Suprapubic skin (tissue), 3 donors: ENCODE measurements around the gene MAN2B2.

Experiments
- CTCF ChIP-seq, 2 donors: fragments of 200-600 bp in 1 of 2; fragments of 450-650 bp in 1 of 2; sonication (generic) in 1 of 2; IDR thresholded peaks; one replicate each; pipeline ENCODE4 v1.5.1; 2016 to 2019; ENCODE audit warnings: antibody characterized with exemption in 2 of 2, mild to moderate bottlenecking in 1 of 2, moderate library complexity in 1 of 2
- EP300 ChIP-seq: sonication (generic); formaldehyde crosslinking; IDR thresholded peaks from one replicate; pipeline ENCODE4 v1.6.1; 2017; ENCODE audit warnings: antibody characterized with exemption
- POLR2A ChIP-seq, 2 donors: fragments of 450-650 bp; IDR thresholded peaks; one replicate each; pipeline ENCODE4 v1.6.1; 2017; ENCODE audit warnings: antibody characterized with exemption in 2 of 2, mild to moderate bottlenecking in 2 of 2, moderate library complexity in 2 of 2

- TF ChIP-seq CTCF (IDR thresholded peaks at IDR 0.05) = no peak
- no peak for TF ChIP-seq EP300
- no peak for TF ChIP-seq POLR2A (IDR thresholded peaks at IDR 0.05)
Measured at GRCh38 chr4:6548201-6548881, 26.6 kb upstream of the MAN2B2 start.
